Immature natural killer cell (primary cell): ENCODE results near the gene COL11A1. TPM values are rescaled to one million over a fixed set of nuclear protein-coding genes. Genes with fewer than 3 reads are reported as not detected.
A peak's percentile ranks its signal among the peaks of the same experiment; 100 is the strongest.

Source experiments
- DNase-seq, 3 donors: peaks; one replicate each; pipeline ENCODE4 v3.0.0; 2022; ENCODE audit warnings: mixed read lengths in 1 of 3
- H3K27ac Mint-ChIP-seq, 6 donors: one replicate each; pipeline ENCODE4 v1.8.0; 2020; ENCODE audit warnings: mixed read lengths in 6 of 6, mild to moderate bottlenecking in 5 of 6, inconsistent platforms in 4 of 6, moderate library complexity in 3 of 6
- H3K27me3 Mint-ChIP-seq, 3 donors: one replicate each; pipeline ENCODE4 v1.8.0; 2020 to 2021; ENCODE audit warnings: low read depth in 3 of 3, mild to moderate bottlenecking in 3 of 3, mixed read lengths in 3 of 3, moderate library complexity in 3 of 3, inconsistent platforms in 1 of 3
- H3K36me3 Mint-ChIP-seq, 3 donors: one replicate each; pipeline ENCODE4 v1.8.0; 2020; ENCODE audit warnings: mixed read lengths in 3 of 3, inconsistent platforms in 2 of 3, mild to moderate bottlenecking in 2 of 3
- H3K4me1 Mint-ChIP-seq, 2 donors: one replicate each; pipeline ENCODE4 v1.8.0; 2020; ENCODE audit warnings: inconsistent platforms in 2 of 2, mild to moderate bottlenecking in 2 of 2, mixed read lengths in 2 of 2, moderate library complexity in 1 of 2
- H3K4me3 Mint-ChIP-seq, 5 donors: one replicate each; pipeline ENCODE4 v1.8.0; 2020; ENCODE audit warnings: mild to moderate bottlenecking in 5 of 5, mixed read lengths in 5 of 5, inconsistent platforms in 3 of 5, moderate library complexity in 3 of 5
- H3K9me3 Mint-ChIP-seq, 6 donors: one replicate each; pipeline ENCODE4 v1.8.0; 2020; ENCODE audit warnings: mild to moderate bottlenecking in 6 of 6, mixed read lengths in 6 of 6, inconsistent platforms in 4 of 6, moderate library complexity in 3 of 6
- polyA plus RNA-seq, 3 donors: library from polyadenylated mRNA; unstranded; fragments of 300-500 nt; fragmentation: Illumina TruSeq; gene quantifications; one replicate each; pipeline ENCODE4 v1.2.3, GENCODE V29; 2021

Gene COL11A1
- polyA plus RNA-seq, 3 donors from 2014 or later: not detected

- DNase-seq: no peak
- Mint-ChIP-seq H3K4me3 (no peak overlapping the region), H3K27me3 (peaks cover 0 to 8% (median 2%) of the 10 kb centered on the region in 3 donors), H3K27ac (no peak overlapping the region), H3K36me3 (no peaks in the 10 kb centered on the region), H3K4me1 (peaks cover 7 to 17% of the 10 kb centered on the region in 2 donors), H3K9me3 (peaks cover 2 to 12% (median 9%) of the 10 kb centered on the region in 6 donors)
These were observed 2.4 kb upstream of the COL11A1 start for GRCh38 chr1:103110701-103111100.

GRCh38 chr1:103109311-103109920, 1.1 kb upstream of the COL11A1 start:
- Mint-ChIP-seq H3K9me3 (peaks cover 2 to 12% (median 9%) of the 10 kb centered on the region in 6 donors), H3K27ac (no peak overlapping the region), H3K4me3 (no peak overlapping the region), H3K36me3 (no peaks in the 10 kb centered on the region), H3K4me1 (peaks cover 7 to 17% of the 10 kb centered on the region in 2 donors), H3K27me3 (peaks cover 0 to 8% (median 2%) of the 10 kb centered on the region in 3 donors)
- DNase-seq: no peak

GRCh38 chr1:103107741-103108375, 464 bp downstream of the COL11A1 start:
- no peak for DNase-seq
- peaks cover 0 to 8% (median 2%) of the 10 kb centered on the region in 3 donors for H3K27me3 Mint-ChIP-seq
- peaks cover 2 to 12% (median 7%) of the 10 kb centered on the region in 6 donors for H3K9me3 Mint-ChIP-seq
- no peaks in the 10 kb centered on the region for H3K36me3 Mint-ChIP-seq
- H3K27ac Mint-ChIP-seq: no peak overlapping the region
- peaks cover 7 to 17% of the 10 kb centered on the region in 2 donors for H3K4me1 Mint-ChIP-seq
- H3K4me3 Mint-ChIP-seq: peak overlapping the region in 2 of 5 donors; percentile 41 to 55

- H3K36me3 Mint-ChIP-seq: no peaks in the 10 kb centered on the region
- H3K4me1 Mint-ChIP-seq: peaks cover 7 to 17% of the 10 kb centered on the region in 2 donors
- H3K27me3 Mint-ChIP-seq: peaks cover 0 to 8% (median 2%) of the 10 kb centered on the region in 3 donors
- H3K27ac Mint-ChIP-seq: no peak overlapping the region
- peak in 2 of 3 donors; percentile 2 to 12 for DNase-seq
- peaks cover 2 to 15% (median 8%) of the 10 kb centered on the region in 6 donors for H3K9me3 Mint-ChIP-seq
- peak overlapping the region; percentile 38 to 81 (median 56) for H3K4me3 Mint-ChIP-seq
These were observed 1.6 kb downstream of the COL11A1 start for GRCh38 chr1:103106426-103107341.

- Mint-ChIP-seq H3K9me3 (peaks cover 0 to 8% (median 3%) of the 10 kb centered on the region in 6 donors), H3K4me3 (no peak overlapping the region), H3K27me3 (peaks cover 0 to 1% (median 0%) of the 10 kb centered on the region in 3 donors), H3K4me1 (peaks cover 0 to 2% of the 10 kb centered on the region in 2 donors), H3K36me3 (no peaks in the 10 kb centered on the region), H3K27ac (no peak overlapping the region)
- DNase-seq: no peak
These were observed 6.9 kb downstream of the COL11A1 start for GRCh38 chr1:103101399-103101798.

GRCh38 chr1:103089221-103089620, 19.1 kb downstream of the COL11A1 start:
- H3K27me3 Mint-ChIP-seq: peaks cover 0 to 3% (median 1%) of the 10 kb centered on the region in 3 donors
- no peak for DNase-seq
- H3K9me3 Mint-ChIP-seq: peaks cover 0 to 34% (median 9%) of the 10 kb centered on the region in 6 donors
- no peak overlapping the region for H3K27ac Mint-ChIP-seq
- H3K36me3 Mint-ChIP-seq: no peaks in the 10 kb centered on the region
- no peaks in the 10 kb centered on the region for H3K4me1 Mint-ChIP-seq
- no peak overlapping the region for H3K4me3 Mint-ChIP-seq

- H3K36me3 Mint-ChIP-seq: no peaks in the 10 kb centered on the region
- H3K9me3 Mint-ChIP-seq: peaks cover 0 to 22% (median 8%) of the 10 kb centered on the region in 6 donors
- H3K27me3 Mint-ChIP-seq: peaks cover 0 to 3% (median 1%) of the 10 kb centered on the region in 3 donors
- no peak for DNase-seq
- no peak overlapping the region for H3K27ac Mint-ChIP-seq
- H3K4me3 Mint-ChIP-seq: no peak overlapping the region
- no peaks in the 10 kb centered on the region for H3K4me1 Mint-ChIP-seq
These were observed 21.1 kb downstream of the COL11A1 start for GRCh38 chr1:103087256-103087655.

GRCh38 chr1:103084181-103084580, 24.1 kb downstream of the COL11A1 start:
- Mint-ChIP-seq H3K27ac (no peak overlapping the region), H3K36me3 (no peaks in the 10 kb centered on the region), H3K9me3 (peaks cover 0 to 16% (median 6%) of the 10 kb centered on the region in 6 donors), H3K27me3 (peaks cover 0 to 3% (median 1%) of the 10 kb centered on the region in 3 donors), H3K4me3 (no peak overlapping the region), H3K4me1 (no peaks in the 10 kb centered on the region)
- DNase-seq: no peak

- H3K27ac Mint-ChIP-seq: no peak overlapping the region
- no peaks in the 10 kb centered on the region for H3K36me3 Mint-ChIP-seq
- no peak for DNase-seq
These were observed 32.9 kb downstream of the COL11A1 start for GRCh38 chr1:103075316-103076000.

GRCh38 chr1:103074224-103074623, 34.1 kb downstream of the COL11A1 start:
- Mint-ChIP-seq H3K27me3 (peaks cover 0 to 2% (median 0%) of the 10 kb centered on the region in 3 donors), H3K4me1 (no peaks in the 10 kb centered on the region), H3K36me3 (no peaks in the 10 kb centered on the region), H3K9me3 (peaks cover 0 to 11% (median 0%) of the 10 kb centered on the region in 6 donors), H3K27ac (no peak overlapping the region), H3K4me3 (no peak overlapping the region)
- DNase-seq: no peak

More at GRCh38 chr1:103075316-103076000, 32.9 kb downstream of the COL11A1 start:
- Mint-ChIP-seq H3K9me3 (peaks cover 0 to 6% (median 0%) of the 10 kb centered on the region in 6 donors), H3K4me1 (no peaks in the 10 kb centered on the region), H3K27me3 (peaks cover 0 to 2% (median 0%) of the 10 kb centered on the region in 3 donors), H3K4me3 (no peak overlapping the region)

- Mint-ChIP-seq H3K27ac (no peak overlapping the region), H3K4me3 (no peak overlapping the region), H3K4me1 (no peaks in the 10 kb centered on the region), H3K9me3 (peaks cover 0 to 6% (median 2%) of the 10 kb centered on the region in 6 donors), H3K27me3 (no peaks in the 10 kb centered on the region), H3K36me3 (no peaks in the 10 kb centered on the region)
- no peak for DNase-seq
These were observed 39.1 kb downstream of the COL11A1 start for GRCh38 chr1:103069201-103069600.

GRCh38 chr1:103063921-103064320, 44.4 kb downstream of the COL11A1 start:
- no peak for DNase-seq
- Mint-ChIP-seq H3K27me3 (no peaks in the 10 kb centered on the region), H3K9me3 (peaks cover 4 to 22% (median 9%) of the 10 kb centered on the region in 6 donors), H3K4me3 (no peak overlapping the region), H3K27ac (no peak overlapping the region), H3K4me1 (no peaks in the 10 kb centered on the region), H3K36me3 (no peaks in the 10 kb centered on the region)

GRCh38 chr1:103058391-103058790, 49.9 kb downstream of the COL11A1 start:
- Mint-ChIP-seq H3K27me3 (no peaks in the 10 kb centered on the region), H3K27ac (no peak overlapping the region), H3K4me1 (no peaks in the 10 kb centered on the region), H3K9me3 (peaks cover 2 to 18% (median 10%) of the 10 kb centered on the region in 6 donors), H3K36me3 (no peaks in the 10 kb centered on the region), H3K4me3 (no peak overlapping the region)
- DNase-seq: no peak
